ENCODE measurements around the gene NPAS2.

GRCh38 chr2:100808582-100808981 is 11.4 kb upstream of the NPAS2 start:
- TF ChIP-seq, protein P1, sequence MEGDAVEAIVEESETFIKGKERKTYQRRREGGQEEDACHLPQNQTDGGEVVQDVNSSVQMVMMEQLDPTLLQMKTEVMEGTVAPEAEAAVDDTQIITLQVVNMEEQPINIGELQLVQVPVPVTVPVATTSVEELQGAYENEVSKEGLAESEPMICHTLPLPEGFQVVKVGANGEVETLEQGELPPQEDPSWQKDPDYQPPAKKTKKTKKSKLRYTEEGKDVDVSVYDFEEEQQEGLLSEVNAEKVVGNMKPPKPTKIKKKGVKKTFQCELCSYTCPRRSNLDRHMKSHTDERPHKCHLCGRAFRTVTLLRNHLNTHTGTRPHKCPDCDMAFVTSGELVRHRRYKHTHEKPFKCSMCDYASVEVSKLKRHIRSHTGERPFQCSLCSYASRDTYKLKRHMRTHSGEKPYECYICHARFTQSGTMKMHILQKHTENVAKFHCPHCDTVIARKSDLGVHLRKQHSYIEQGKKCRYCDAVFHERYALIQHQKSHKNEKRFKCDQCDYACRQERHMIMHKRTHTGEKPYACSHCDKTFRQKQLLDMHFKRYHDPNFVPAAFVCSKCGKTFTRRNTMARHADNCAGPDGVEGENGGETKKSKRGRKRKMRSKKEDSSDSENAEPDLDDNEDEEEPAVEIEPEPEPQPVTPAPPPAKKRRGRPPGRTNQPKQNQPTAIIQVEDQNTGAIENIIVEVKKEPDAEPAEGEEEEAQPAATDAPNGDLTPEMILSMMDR (IDR thresholded peaks at IDR 0.05; ENCODE audit: extremely low read depth in 1 of 2, insufficient read depth in 1 of 2, low read depth in 1 of 2, low read length in 2 of 2), result no peak
- no peak for TF ChIP-seq POLR2A (IDR thresholded peaks at IDR 0.05; ENCODE audit: low read depth, low read length)
